ENCODE results near the gene RSRC1.

The RSRC1 gene

DNA sequence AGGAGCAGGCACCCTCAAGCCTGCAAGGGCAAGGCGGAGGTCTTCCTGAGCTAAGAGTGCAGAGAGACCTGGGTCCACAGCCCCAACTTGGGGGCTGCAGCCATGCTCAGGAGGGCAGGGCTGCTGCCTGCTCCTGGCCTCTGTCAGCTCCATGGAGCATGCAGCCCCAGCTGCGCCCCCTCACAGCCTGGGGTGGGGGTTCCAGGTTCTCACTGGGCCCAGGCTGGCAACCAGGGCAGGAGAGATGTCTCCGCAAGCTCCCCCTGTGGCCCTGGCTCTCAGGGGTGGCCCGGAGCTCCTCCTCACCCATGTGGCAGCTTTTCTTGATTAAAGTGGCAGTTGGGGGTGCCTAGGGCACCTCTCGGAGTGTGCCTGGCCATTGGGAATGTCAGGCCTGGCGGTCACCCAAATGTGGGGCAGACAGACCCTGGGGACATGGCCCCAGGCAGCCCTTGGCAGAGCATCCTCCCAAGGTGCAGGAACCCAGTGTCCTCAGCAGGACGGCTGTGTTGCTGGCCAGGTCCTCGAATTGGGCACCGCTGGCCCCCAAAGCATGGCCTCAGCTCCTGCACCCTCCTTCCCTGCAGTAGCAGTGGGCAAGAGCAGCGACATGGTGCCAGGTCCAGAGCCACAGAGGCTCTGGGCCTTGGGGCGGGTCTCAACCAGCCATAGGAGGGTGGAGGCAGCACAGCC lies 251.0 kb downstream of the RSRC1 start:
- no peak overlapping the region for H3K27ac ChIP-seq (ENCODE audit: low read depth, low read length)
- H2AFZ ChIP-seq (ENCODE audit: insufficient read depth, low read length, poor library complexity): no peak overlapping the region
- no peak overlapping the region for H3K23ac ChIP-seq (ENCODE audit: low read length)
- no peak overlapping the region for H3K9ac ChIP-seq (ENCODE audit: low read length)
- H3K36me3 ChIP-seq (ENCODE audit: control insufficient read depth in 1 of 2, insufficient read depth in 2 of 2, low read length in 2 of 2): no peaks in the 10 kb centered on the region
- no peak overlapping the region for H4K12ac ChIP-seq (ENCODE audit: low read depth, low read length)
- no peak overlapping the region for H3K4ac ChIP-seq (ENCODE audit: low read depth, low read length)
- H2BK120ac ChIP-seq (ENCODE audit: insufficient read depth, low read length, poor library complexity): no peak overlapping the region
- no peak overlapping the region for H2BK12ac ChIP-seq (ENCODE audit: low read length)
- no peak for DNase-seq
- H2BK5ac ChIP-seq (ENCODE audit: low read depth, low read length, poor library complexity): no peak overlapping the region
- H3K18ac ChIP-seq (ENCODE audit: low read length): no peak overlapping the region
- WGBS (ENCODE audit: extremely low coverage, insufficient coverage, insufficient read length): no CpG with 5 or more reads among the region's 11 CpGs
- peak overlapping the region; percentile 50 for H3K4me3 ChIP-seq (ENCODE audit: low read depth, low read length)
- no peak overlapping the region for H3K14ac ChIP-seq (ENCODE audit: low read length)
- H3K4me1 ChIP-seq (ENCODE audit: control insufficient read depth in 1 of 2, insufficient read depth in 2 of 2, low read length in 2 of 2): no peaks in the 10 kb centered on the region
- no peaks in the 10 kb centered on the region for H3K27me3 ChIP-seq (ENCODE audit: insufficient read depth, low read length)
- no peak overlapping the region for H3K4me2 ChIP-seq (ENCODE audit: low read length)
- no peak overlapping the region for H4K8ac ChIP-seq (ENCODE audit: low read depth, low read length)
- no peaks in the 10 kb centered on the region for H3K79me2 ChIP-seq (ENCODE audit: control insufficient read depth, insufficient read depth, low read length, poor library complexity)
- H4K91ac ChIP-seq (ENCODE audit: low read depth, low read length): no peak overlapping the region
- H3K79me1 ChIP-seq (ENCODE audit: low read length): no peaks in the 10 kb centered on the region
- H3K9me3 ChIP-seq (ENCODE audit: insufficient read depth, low read depth, low read length): peaks cover 2% of the 10 kb centered on the region
- no peak overlapping the region for H2AK5ac ChIP-seq (ENCODE audit: low read length)

DNA sequence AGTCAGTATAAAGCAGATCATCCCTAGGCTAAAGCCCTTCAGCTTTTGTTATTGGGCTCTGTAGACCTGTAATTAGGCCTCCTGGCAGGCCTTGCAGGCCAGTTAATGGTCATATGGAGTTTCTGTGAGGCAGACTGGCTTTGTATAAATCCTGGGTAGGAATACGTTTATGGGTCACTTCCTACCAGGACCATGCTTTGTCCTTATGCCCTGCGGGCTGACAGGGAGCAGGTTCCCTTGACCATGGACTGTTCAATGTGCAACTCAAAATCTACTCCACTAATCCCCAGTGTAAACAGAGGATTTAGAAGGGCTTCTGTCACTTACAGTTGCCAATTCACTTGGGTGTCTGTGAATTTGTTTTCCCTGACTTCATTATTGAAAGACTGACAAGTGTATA lies 258.4 kb downstream of the RSRC1 start:
- no peak overlapping the region for H4K12ac ChIP-seq (ENCODE audit: low read depth, low read length)
- H3K23ac ChIP-seq (ENCODE audit: low read length): no peak overlapping the region
- no peaks in the 10 kb centered on the region for H3K79me1 ChIP-seq (ENCODE audit: low read length)
- no peaks in the 10 kb centered on the region for H3K36me3 ChIP-seq (ENCODE audit: control insufficient read depth in 1 of 2, insufficient read depth in 2 of 2, low read length in 2 of 2)
- H3K14ac ChIP-seq (ENCODE audit: low read length): no peak overlapping the region
- H3K4me3 ChIP-seq (ENCODE audit: low read depth, low read length): no peak overlapping the region
- H2AK5ac ChIP-seq (ENCODE audit: low read length): no peak overlapping the region
- no peak overlapping the region for H3K4me2 ChIP-seq (ENCODE audit: low read length)
- H2BK5ac ChIP-seq (ENCODE audit: low read depth, low read length, poor library complexity): no peak overlapping the region
- H3K9me3 ChIP-seq (ENCODE audit: insufficient read depth, low read depth, low read length): no peaks in the 10 kb centered on the region
- WGBS (ENCODE audit: extremely low coverage, insufficient coverage, insufficient read length): no CpG with 5 or more reads among the region's 2 CpGs
- H2BK12ac ChIP-seq (ENCODE audit: low read length): no peak overlapping the region
- H4K91ac ChIP-seq (ENCODE audit: low read depth, low read length): no peak overlapping the region
- H3K4me1 ChIP-seq (ENCODE audit: control insufficient read depth in 1 of 2, insufficient read depth in 2 of 2, low read length in 2 of 2): no peaks in the 10 kb centered on the region
- no peak overlapping the region for H2AFZ ChIP-seq (ENCODE audit: insufficient read depth, low read length, poor library complexity)
- H3K18ac ChIP-seq (ENCODE audit: low read length): no peak overlapping the region
- H3K79me2 ChIP-seq (ENCODE audit: control insufficient read depth, insufficient read depth, low read length, poor library complexity): no peaks in the 10 kb centered on the region
- no peak overlapping the region for H3K4ac ChIP-seq (ENCODE audit: low read depth, low read length)
- H3K27me3 ChIP-seq (ENCODE audit: insufficient read depth, low read length): no peaks in the 10 kb centered on the region
- DNase-seq: no peak
- H3K9ac ChIP-seq (ENCODE audit: low read length): no peak overlapping the region
- H2BK120ac ChIP-seq (ENCODE audit: insufficient read depth, low read length, poor library complexity): no peak overlapping the region
- H4K8ac ChIP-seq (ENCODE audit: low read depth, low read length): no peak overlapping the region
- H3K27ac ChIP-seq (ENCODE audit: low read depth, low read length): no peak overlapping the region

DNA sequence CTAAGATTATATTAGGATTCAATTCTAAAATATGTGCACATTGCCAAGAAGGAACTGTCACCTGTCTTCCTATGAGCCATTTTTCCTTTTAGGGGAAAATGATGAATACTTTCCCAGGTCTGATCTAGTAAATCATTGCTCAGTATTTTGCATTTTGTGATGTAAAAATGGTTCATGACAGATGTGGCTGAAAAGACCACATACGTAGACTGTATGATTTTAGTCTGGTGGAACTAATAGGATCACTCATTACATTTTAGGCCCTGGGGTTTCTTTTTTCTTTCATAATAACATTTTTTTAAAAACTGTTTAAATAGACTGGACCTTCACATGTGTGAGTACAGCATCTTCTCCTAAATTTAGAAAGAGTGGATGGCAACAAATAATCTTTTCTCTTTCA lies 259.4 kb downstream of the RSRC1 start:
- H3K79me1 ChIP-seq (ENCODE audit: low read length): no peaks in the 10 kb centered on the region
- H3K27ac ChIP-seq (ENCODE audit: low read depth, low read length): no peak overlapping the region
- H3K4me2 ChIP-seq (ENCODE audit: low read length): no peak overlapping the region
- no peak overlapping the region for H4K12ac ChIP-seq (ENCODE audit: low read depth, low read length)
- no peaks in the 10 kb centered on the region for H3K36me3 ChIP-seq (ENCODE audit: control insufficient read depth in 1 of 2, insufficient read depth in 2 of 2, low read length in 2 of 2)
- H4K8ac ChIP-seq (ENCODE audit: low read depth, low read length): no peak overlapping the region
- DNase-seq: no peak
- H2BK12ac ChIP-seq (ENCODE audit: low read length): no peak overlapping the region
- H3K4me1 ChIP-seq (ENCODE audit: control insufficient read depth in 1 of 2, insufficient read depth in 2 of 2, low read length in 2 of 2): no peaks in the 10 kb centered on the region
- H3K4me3 ChIP-seq (ENCODE audit: low read depth, low read length): no peak overlapping the region
- no peak overlapping the region for H2AFZ ChIP-seq (ENCODE audit: insufficient read depth, low read length, poor library complexity)
- H4K91ac ChIP-seq (ENCODE audit: low read depth, low read length): no peak overlapping the region
- no peaks in the 10 kb centered on the region for H3K9me3 ChIP-seq (ENCODE audit: insufficient read depth, low read depth, low read length)
- no peak overlapping the region for H2AK5ac ChIP-seq (ENCODE audit: low read length)
- no peak overlapping the region for H3K23ac ChIP-seq (ENCODE audit: low read length)
- H2BK5ac ChIP-seq (ENCODE audit: low read depth, low read length, poor library complexity): no peak overlapping the region
- no peak overlapping the region for H3K18ac ChIP-seq (ENCODE audit: low read length)
- no peaks in the 10 kb centered on the region for H3K79me2 ChIP-seq (ENCODE audit: control insufficient read depth, insufficient read depth, low read length, poor library complexity)
- no peak overlapping the region for H3K4ac ChIP-seq (ENCODE audit: low read depth, low read length)
- H3K14ac ChIP-seq (ENCODE audit: low read length): no peak overlapping the region
- no peak overlapping the region for H3K9ac ChIP-seq (ENCODE audit: low read length)
- H2BK120ac ChIP-seq (ENCODE audit: insufficient read depth, low read length, poor library complexity): no peak overlapping the region
- WGBS (ENCODE audit: extremely low coverage, insufficient coverage, insufficient read length): no CpG with 5 or more reads among the region's 1 CpG
- no peaks in the 10 kb centered on the region for H3K27me3 ChIP-seq (ENCODE audit: insufficient read depth, low read length)

DNA sequence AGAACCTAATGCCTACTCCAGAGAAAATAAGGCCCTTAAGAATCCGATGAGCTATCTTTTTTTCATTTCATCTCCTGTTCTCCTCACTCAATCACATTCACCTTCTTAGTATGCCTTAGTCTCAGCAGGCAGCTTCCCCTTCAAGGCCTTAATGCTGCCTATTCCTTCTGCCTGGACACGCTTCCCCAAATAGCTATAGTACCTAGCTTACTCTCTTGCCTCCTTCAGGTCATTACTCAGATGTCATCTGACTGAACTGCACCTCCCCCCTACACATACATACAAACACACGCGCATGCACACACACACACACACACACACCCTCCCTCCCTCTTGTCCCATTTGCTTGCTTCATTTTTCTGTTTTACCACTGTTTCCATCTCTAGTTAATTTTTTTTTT lies 269.6 kb downstream of the RSRC1 start:
- no peaks in the 10 kb centered on the region for H3K79me2 ChIP-seq (ENCODE audit: control insufficient read depth, insufficient read depth, low read length, poor library complexity)
- H2BK12ac ChIP-seq (ENCODE audit: low read length): no peak overlapping the region
- H4K91ac ChIP-seq (ENCODE audit: low read depth, low read length): no peak overlapping the region
- no peaks in the 10 kb centered on the region for H3K9me3 ChIP-seq (ENCODE audit: insufficient read depth, low read depth, low read length)
- DNase-seq: no peak
- no peak overlapping the region for H3K4me3 ChIP-seq (ENCODE audit: low read depth, low read length)
- H4K12ac ChIP-seq (ENCODE audit: low read depth, low read length): no peak overlapping the region
- H3K18ac ChIP-seq (ENCODE audit: low read length): no peak overlapping the region
- H3K4me2 ChIP-seq (ENCODE audit: low read length): no peak overlapping the region
- no peak overlapping the region for H2AFZ ChIP-seq (ENCODE audit: insufficient read depth, low read length, poor library complexity)
- no peak overlapping the region for H3K23ac ChIP-seq (ENCODE audit: low read length)
- no peak overlapping the region for H3K9ac ChIP-seq (ENCODE audit: low read length)
- WGBS (ENCODE audit: extremely low coverage, insufficient coverage, insufficient read length): no CpG with 5 or more reads among the region's 4 CpGs
- H3K79me1 ChIP-seq (ENCODE audit: low read length): no peaks in the 10 kb centered on the region
- H2BK5ac ChIP-seq (ENCODE audit: low read depth, low read length, poor library complexity): no peak overlapping the region
- H4K8ac ChIP-seq (ENCODE audit: low read depth, low read length): no peak overlapping the region
- H3K27ac ChIP-seq (ENCODE audit: low read depth, low read length): no peak overlapping the region
- H2AK5ac ChIP-seq (ENCODE audit: low read length): no peak overlapping the region
- H3K14ac ChIP-seq (ENCODE audit: low read length): no peak overlapping the region
- H3K27me3 ChIP-seq (ENCODE audit: insufficient read depth, low read length): no peaks in the 10 kb centered on the region
- no peaks in the 10 kb centered on the region for H3K4me1 ChIP-seq (ENCODE audit: control insufficient read depth in 1 of 2, insufficient read depth in 2 of 2, low read length in 2 of 2)
- H2BK120ac ChIP-seq (ENCODE audit: insufficient read depth, low read length, poor library complexity): no peak overlapping the region
- H3K36me3 ChIP-seq (ENCODE audit: control insufficient read depth in 1 of 2, insufficient read depth in 2 of 2, low read length in 2 of 2): no peaks in the 10 kb centered on the region
- H3K4ac ChIP-seq (ENCODE audit: low read depth, low read length): no peak overlapping the region

Data from trophoblast cell (in vitro differentiated cells and primary cell).